Adrenal gland (tissue), 5 donors: ENCODE measurements around the gene FOXK2.

ENCODE experiments used
- POLR2A ChIP-seq, 2 donors: fragments of 450-650 bp; IDR thresholded peaks; one replicate each; pipeline ENCODE4 v1.6.1; 2017; ENCODE audit warnings: antibody characterized with exemption in 2 of 2, mild to moderate bottlenecking in 2 of 2, moderate library complexity in 1 of 2
- TF ChIP-seq, protein P1 (sequence below), 6 experiments: fragments of 450-650 bp in 4 of 6; fragments of 200-600 bp in 2 of 6; sonication (generic) in 1 of 6; IDR thresholded peaks; 1 replicate in 5 of 6; 2 replicates in 1 of 6; pipeline versions ENCODE4 v1.5.1 to v1.8.0; 2016 to 2021; ENCODE audit warnings: antibody characterized with exemption in 6 of 6, mild to moderate bottlenecking in 2 of 6, moderate library complexity in 1 of 6
- donor health status: DM: no; HTN: no; CAD: no.

DNA sequence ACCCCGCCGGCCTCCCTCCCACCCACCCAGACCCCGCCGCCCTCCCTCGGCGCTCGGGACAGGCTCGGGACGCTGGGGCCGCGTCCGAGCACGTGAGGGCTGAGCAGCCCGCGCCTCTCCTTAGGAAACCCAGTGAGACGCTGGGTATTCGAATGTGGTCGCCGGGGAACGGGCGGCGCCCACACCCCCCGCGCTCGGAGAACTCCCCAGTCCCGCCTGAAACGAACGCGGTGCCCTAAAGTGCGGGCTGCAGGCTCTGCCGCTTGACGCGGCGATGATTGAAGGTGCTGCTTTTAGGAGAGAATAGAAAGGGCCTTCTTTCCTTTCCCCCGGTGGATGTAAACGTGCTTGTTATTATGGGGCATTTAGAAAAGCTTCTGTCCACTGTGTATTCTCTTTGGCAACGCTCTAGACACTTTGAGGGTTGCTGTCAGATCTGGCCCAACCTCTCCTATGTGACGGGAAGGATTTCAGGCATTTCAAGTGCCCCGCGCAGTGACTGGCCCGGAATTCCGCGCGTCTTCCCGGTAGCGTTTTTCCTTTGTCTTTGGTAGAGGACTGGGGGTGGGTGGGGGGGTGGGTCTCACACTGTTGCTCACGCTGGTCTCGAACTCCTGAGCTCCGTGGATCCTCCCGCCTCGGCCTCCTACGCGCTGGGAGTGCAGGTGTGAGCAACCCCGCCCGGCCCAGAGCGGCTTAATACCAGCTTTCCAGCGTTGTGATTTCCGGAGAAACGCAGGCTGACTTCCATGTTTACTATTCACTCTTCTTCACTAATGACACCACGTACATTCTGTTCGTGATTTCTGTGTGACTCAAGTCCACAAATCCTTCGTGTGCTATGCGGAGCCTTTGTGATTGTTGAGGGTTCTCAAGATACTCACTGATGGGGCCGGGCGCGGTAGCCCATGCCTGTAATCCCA lies 21.8 kb upstream of the FOXK2 start:
- TF ChIP-seq, protein P1, sequence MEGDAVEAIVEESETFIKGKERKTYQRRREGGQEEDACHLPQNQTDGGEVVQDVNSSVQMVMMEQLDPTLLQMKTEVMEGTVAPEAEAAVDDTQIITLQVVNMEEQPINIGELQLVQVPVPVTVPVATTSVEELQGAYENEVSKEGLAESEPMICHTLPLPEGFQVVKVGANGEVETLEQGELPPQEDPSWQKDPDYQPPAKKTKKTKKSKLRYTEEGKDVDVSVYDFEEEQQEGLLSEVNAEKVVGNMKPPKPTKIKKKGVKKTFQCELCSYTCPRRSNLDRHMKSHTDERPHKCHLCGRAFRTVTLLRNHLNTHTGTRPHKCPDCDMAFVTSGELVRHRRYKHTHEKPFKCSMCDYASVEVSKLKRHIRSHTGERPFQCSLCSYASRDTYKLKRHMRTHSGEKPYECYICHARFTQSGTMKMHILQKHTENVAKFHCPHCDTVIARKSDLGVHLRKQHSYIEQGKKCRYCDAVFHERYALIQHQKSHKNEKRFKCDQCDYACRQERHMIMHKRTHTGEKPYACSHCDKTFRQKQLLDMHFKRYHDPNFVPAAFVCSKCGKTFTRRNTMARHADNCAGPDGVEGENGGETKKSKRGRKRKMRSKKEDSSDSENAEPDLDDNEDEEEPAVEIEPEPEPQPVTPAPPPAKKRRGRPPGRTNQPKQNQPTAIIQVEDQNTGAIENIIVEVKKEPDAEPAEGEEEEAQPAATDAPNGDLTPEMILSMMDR (IDR thresholded peaks at IDR 0.05): no peak
- no peak for TF ChIP-seq POLR2A (IDR thresholded peaks at IDR 0.05)
